GM18526 (cell line): ENCODE measurements around the gene GJA10.

Experiments
- POLR2A ChIP-seq: IDR thresholded peaks from 3 replicates; pipeline ENCODE4 v1.6.1; 2011; ENCODE audit not compliant: insufficient read length; ENCODE audit errors: extremely low read depth

GJA10 gene

DNA sequence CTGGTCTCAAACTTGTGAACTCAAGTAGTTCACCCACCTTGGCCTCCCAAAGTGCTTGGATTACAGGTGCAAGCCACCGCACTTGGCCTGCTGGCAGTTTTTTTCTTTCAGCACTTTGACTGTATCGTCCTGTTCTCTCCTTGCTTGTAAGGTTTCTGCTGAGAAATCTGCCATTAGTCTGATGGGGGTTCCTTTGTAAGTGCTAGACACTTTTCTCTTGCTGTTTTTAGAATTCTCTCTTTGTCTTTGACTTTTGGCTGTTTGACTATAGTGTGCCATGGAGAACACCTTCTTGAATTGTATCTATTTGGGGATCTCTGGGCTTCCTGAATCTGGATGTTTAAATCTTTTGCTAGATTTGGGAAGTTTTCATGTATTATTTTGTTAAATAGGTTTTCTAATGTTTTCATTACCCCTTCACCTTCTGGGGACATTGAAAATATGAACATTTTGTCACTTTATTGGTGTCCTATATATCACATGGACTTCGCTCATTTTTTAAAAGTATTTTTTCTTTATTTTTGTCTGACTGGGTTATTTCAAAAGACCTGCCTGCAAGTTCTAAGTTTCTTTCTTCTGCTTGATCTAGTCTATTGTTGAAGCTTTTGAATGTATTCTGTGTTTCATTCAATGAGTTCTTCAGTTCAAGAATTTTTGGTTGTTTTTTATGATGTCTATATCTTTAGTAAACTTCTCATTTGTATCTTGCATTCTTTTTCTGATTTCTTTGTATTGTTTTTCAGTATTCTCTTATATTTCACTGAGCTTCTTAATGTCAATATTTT, 22.1 kb downstream of the GJA10 start:
- TF ChIP-seq POLR2A = no peak

- no peak for TF ChIP-seq POLR2A
Observed at GRCh38 chr6:89917216-89917615, 22.9 kb downstream of the GJA10 start.

- TF ChIP-seq POLR2A = no peak
Observed at GRCh38 chr6:89917801-89918366, 23.6 kb downstream of the GJA10 start.

DNA sequence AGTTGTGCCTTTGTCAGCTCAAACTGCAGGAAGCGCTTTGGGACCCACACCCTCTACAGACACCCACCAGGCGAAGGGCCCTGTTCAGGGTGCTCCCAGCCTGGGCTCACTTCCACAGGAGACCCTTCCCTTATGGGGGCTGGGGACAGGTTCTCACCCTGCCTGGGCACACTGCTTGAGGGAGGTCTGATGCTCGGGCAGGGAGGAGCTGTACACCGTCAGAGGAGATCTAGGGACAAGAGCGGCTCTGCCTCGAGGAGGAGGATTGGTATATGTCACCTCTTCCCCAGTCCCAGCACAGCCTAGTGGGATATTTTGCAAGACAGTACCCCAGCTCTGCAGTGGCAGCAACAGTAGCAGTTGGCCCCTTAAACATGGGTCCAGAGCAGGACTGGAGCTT, 26.9 kb downstream of the GJA10 start:
- TF ChIP-seq POLR2A = no peak

DNA sequence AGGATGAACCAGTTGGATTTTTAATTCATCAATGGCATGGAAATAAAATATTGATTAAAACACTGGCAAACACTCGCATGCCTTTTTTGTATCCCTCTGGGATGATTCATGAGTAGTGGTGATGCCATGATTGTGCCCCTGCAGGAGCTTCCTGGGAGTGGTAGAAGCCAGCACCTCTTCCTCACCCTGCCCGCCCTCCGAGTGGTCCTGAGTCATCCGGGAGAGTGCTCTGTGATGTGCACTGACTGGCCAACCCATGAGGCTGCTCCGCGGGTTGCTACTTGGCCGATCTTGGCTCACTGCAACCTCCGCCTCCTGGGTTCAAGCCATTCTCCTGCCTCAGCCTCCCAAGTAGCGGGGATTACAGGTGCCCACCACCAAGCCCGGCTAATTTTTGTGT, 27.4 kb downstream of the GJA10 start:
- TF ChIP-seq POLR2A = no peak

DNA sequence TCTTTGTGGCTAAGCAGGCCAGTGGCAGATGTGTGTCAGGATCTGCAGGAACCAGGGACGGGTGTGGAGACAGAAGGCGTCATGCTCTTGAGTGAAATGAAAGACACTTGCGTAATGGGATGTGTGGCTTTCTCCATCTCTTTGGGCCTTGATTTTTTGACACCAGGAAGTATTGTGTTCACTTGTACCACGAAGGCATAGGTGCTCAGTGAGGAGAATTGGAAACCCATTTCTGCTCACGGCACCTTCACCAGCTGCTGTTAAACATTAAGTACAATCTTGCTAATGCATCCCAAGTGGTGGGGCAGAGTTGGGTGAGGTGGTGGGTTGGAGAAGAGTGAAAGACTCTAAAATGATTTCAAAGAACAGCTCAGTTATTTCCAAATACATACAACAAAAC, 30.0 kb downstream of the GJA10 start:
- TF ChIP-seq POLR2A = no peak

- TF ChIP-seq POLR2A = no peak
Observed at GRCh38 chr6:89925826-89926225, 31.6 kb downstream of the GJA10 start.

DNA sequence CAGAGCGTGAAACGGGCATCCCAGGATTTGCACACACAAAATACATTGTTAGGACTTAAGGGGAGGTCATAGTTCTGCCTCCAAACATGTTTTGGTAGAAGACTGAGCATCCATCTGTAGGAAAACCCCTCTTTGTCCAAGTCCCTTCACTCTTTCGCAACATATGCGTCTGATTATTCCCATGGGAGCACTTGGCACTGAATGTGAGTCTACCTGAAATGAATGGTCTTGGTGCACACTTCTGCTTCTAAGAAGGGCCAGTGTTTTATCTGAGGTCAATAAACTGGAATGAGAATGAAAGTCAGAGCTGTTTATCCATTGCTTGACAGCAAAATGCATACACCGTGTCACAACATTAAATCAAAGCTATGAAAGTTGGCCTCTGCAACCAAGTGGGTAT, 33.0 kb downstream of the GJA10 start:
- TF ChIP-seq POLR2A = no peak

DNA sequence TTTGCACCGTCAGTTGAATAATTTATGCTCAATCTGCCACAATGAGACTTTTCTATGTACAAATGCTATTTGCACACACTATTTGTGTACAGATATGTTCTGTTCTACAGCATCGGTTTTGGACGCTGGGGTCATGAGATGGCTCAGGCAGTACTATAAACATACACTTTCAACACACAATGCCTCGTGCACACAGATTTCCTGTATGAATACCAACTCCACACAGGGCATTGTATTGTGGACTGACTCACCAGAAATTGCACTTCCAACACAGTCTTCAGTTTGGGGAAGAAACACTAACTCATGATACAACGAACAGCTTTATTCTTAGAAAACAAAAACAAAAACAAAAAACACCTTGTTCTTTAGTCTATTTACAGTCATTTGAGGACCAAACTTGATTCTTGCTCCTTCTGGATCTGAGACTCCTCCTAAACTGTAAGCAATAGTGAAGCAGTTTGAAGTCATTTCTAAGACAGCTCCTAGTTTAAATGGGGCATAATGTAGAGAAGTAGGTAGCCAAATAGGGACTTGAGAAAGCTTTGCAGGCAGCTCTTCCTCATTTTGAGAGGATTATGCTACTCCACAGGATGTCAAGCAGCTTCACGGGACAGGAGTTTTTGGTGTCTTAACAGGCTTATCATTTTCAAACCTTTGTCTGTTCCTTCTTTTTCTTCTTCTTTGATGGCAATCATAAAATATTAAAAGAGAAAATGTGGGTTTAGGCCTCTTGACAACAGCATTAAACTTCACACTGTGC, 33.7 kb downstream of the GJA10 start:
- no peak for TF ChIP-seq POLR2A

DNA sequence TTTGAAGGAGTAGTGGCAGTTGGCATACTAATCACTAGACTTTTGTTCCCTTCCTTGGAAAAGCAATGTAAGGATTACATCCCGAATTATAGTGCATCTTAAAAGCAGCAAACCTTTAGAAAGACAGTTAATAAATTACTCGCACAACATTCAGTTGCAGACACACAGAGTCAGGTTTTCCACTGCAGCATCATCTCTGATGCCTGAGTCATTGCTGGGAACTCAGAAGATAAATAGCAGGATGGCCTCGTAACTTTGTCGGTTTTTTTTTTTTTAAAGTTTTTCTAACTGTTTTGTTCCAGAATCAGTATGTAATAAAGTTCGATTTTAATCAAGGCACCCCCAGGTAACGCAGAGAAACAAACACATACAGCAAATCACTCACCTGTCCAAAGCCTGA, 34.3 kb downstream of the GJA10 start:
- TF ChIP-seq POLR2A = no peak

DNA sequence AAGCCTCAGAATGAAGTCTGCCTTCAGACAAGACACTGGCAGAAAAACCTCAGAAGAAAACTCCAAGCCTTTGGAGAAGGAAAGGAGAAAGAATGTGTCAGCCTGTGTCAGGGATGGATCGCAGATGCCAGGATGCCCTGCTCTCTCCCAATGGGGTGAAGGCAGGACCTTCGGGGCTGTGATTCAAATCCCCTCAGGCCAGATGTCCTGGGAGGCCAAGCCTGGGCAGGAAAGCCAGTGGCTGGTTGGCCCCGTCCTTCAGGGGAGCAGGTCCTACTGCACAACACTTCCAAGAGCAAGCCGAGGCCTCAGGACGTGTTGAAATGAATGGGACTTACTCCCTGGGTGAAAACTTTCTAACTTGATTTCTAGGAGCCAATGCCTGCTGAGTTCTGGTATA, 36.5 kb downstream of the GJA10 start:
- TF ChIP-seq POLR2A = no peak

DNA sequence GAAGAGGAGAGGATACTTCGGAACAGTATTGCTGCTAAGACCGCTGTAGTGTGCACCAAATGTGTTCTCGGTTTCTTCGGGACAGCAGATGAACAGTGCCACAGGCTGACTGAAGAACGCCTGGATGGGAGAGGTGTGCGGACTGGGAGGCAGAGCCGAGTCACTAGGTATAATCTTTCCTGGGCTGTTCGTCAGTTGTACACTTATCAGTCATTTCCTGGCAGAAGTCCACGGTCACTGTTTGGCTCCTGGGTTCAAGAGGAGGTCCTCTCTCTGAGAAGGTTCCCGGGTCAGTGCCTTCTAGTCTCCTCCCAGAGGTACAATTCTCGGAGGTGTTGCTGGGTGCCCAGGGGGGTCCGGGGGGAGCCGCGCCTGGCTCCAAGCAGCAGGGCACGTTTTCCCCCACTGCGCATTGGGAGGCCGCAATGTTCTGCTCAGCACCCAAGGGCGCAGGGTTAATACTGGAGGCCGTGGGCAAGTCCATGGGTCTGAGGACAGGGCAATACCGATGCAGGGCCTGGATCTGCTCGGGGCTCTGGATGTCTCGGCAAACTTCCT, 38.1 kb downstream of the GJA10 start:
- no peak for TF ChIP-seq POLR2A

- no peak for TF ChIP-seq POLR2A
Observed at GRCh38 chr6:89934685-89935366, 40.6 kb downstream of the GJA10 start.

DNA sequence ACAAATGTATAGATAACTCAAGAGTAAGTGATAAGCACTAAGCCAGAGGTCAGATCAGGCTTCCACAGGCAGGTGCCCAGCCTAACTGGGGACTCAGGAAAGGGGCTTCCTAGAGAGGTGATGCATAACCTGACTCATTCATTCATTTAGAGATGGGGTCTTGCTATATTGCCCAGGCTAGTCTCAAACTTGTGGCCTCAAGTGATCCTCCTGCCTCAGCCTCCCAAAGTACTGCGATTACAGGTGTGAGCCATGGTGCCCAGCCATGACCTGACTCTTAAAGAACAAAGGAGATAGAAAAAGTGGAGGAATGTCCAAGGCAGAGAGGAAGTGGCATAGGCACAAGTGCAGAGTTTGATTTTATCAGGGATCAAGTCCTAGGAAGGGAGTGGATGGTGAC, 41.9 kb downstream of the GJA10 start:
- no peak for TF ChIP-seq POLR2A

- no peak for TF ChIP-seq POLR2A
Observed at GRCh38 chr6:89938014-89938413, 43.7 kb downstream of the GJA10 start.
